ENCODE measurements around the gene MYH3.

Gene MYH3

DNA sequence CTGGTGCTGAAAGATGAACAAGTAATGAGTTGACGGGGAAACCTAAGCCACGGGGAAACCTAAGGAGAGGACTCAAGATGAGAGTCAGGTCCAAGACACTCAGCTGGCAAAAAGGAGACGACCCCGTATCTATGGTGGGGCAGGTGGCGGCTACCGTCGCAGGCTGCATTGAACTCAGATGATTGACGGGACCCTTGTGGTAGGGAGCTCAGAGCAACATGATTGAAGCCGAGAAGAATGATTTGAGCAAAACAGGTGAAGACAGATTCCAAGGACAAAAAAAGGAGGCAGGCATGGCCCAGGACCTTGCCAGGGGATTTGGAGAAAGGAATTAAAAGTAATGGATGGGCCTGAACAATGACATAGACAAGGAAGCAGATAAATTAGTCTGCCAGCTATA lies 7.5 kb upstream of the MYH3 start:
- ATAC-seq (replicated peaks) (no peak), DNase-seq (no peak)
- no peak overlapping the region for H3K27ac Mint-ChIP-seq
- peaks cover 22 to 30% of the 10 kb centered on the region in 2 donors for H3K36me3 Mint-ChIP-seq
- H3K27me3 Mint-ChIP-seq: no peaks in the 10 kb centered on the region
- H3K9me3 Mint-ChIP-seq: no peaks in the 10 kb centered on the region
- H3K4me1 Mint-ChIP-seq: no peaks in the 10 kb centered on the region
- no peak overlapping the region for H3K4me3 Mint-ChIP-seq

DNA sequence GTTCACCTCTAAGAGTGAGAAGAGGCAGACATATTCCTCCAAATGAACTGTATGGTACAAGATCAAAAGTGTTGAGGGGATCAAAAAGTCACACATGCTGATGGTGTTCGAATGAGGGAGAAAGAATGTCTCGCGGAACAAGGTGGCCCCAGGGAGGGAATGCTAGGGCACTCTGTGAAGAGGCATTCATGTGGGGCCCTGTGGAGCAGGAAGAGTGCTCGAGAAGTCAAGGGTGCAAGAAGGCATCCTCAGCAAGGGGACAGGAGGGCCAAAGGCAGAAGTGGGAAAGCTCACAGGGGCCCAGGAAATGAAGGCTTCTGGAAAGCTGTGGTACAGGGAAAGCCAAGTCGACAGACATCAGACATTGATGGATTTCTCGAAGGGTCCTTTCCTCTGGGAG lies 6.1 kb upstream of the MYH3 start:
- ATAC-seq (replicated peaks) (no peak), DNase-seq (no peak)
- Mint-ChIP-seq H3K27me3 (no peaks in the 10 kb centered on the region), H3K4me3 (no peak overlapping the region), H3K27ac (no peak overlapping the region), H3K9me3 (no peaks in the 10 kb centered on the region), H3K4me1 (no peaks in the 10 kb centered on the region), H3K36me3 (peaks cover 30 to 38% of the 10 kb centered on the region in 2 donors)

DNA sequence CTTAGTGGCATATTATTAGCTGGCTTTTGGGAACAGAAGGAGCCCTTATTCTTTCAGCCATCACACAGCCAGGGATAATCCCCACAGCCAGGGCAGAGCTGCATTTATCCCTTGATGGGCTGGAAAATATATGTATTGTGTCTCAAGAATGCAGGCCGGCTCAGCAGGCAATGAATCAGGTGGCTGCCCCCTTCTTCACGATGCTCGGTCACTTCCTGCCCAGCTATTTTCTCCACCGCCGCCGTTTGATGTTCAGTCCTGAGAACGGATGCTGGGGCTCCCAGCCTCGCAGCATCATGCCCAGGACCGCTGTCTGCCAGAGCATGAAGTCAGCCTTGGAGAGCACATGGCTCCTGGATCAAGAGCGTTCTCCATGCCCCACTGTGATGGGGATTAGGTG lies 4.3 kb upstream of the MYH3 start:
- no peaks in the 10 kb centered on the region for H3K4me1 Mint-ChIP-seq
- ATAC-seq (replicated peaks) (no peak), DNase-seq (no peak)
- no peak overlapping the region for H3K4me3 Mint-ChIP-seq
- H3K27ac Mint-ChIP-seq: no peak overlapping the region
- no peaks in the 10 kb centered on the region for H3K27me3 Mint-ChIP-seq
- H3K9me3 Mint-ChIP-seq: no peaks in the 10 kb centered on the region
- peaks cover 31 to 43% of the 10 kb centered on the region in 2 donors for H3K36me3 Mint-ChIP-seq

DNA sequence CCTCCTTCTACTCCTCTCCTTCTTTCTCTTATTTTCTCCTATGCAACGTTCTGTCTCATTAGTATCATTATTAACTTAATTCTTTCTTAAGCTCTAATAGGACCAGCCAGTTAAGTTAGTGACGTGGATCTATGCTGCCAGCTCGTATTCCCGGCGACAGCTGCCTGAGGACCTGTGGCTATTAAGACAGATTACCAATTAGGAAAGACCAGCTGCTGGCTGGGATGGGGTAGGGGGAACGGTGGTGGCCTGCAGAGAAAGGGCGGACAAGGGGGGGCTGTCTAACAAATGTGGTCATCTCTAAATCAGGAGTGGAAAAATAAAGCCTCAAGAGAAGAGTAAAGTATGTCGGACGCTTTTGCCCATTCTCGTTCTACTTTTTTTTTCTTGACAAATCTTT lies 770 bp upstream of the MYH3 start:
- Mint-ChIP-seq H3K27me3 (peaks cover 0 to 9% of the 10 kb centered on the region in 2 donors), H3K4me1 (peaks cover 4 to 9% of the 10 kb centered on the region in 2 donors), H3K4me3 (no peak overlapping the region), H3K9me3 (no peaks in the 10 kb centered on the region), H3K36me3 (peaks cover 19 to 32% of the 10 kb centered on the region in 2 donors), H3K27ac (no peak overlapping the region)
- ATAC-seq (replicated peaks) (no peak), DNase-seq (no peak)

DNA sequence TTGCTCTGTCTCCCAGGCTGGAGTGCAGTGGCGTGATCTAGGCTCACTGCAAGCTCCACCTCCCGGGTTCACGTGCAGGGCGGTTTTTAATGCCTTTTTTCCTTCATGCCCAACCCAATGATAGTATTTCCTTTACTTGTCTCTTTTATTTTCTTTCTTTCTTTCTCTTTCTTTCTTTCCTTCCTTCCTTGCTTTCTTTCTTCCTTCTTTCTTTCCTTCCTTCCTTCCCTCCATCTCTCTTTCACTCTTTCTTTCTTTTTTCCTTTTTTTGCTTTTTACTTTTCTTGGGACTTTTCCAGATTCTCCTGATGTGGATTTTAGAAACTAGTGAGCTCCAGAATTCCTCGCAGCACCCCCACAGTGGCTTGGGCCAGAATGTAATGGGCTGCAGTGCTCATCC lies 3.1 kb downstream of the MYH3 start:
- H3K36me3 Mint-ChIP-seq: peaks cover 10 to 30% of the 10 kb centered on the region in 2 donors
- peaks cover 9 to 12% of the 10 kb centered on the region in 2 donors for H3K4me1 Mint-ChIP-seq

DNA sequence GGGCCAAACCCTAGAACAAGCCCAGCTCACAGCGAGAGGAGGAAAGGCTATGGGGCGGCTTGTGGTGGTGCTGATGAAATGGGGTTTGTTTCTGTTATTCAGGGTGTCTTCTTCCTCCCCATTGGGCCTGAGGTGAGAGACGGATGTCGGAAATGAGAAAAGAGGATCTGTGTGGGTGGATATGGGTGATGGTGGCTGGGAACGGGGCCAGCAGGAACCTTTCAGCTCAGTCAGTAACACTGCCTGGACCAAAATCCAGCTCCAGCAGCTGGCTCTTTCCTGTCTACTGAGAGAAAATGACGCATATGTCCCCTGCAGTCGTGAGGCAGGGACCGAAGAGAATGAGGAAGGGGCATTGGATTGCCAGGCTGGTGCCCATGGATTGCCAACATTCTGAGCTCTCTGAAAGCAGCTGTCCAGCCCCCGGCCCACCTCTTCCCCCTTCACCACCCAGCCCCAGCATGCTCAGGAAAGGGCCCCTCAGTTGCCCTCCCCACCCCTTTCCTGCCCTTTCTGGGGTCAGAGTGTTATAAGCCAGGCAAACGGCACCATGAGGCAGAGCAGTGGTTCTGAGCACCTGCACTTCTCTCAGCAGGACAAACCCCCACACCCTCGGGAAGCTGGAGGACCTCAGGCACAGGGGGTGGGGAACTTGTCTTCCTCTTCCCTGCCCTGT lies 4.0 kb downstream of the MYH3 start:
- Mint-ChIP-seq H3K27ac (no peak overlapping the region), H3K27me3 (peaks cover 0 to 9% of the 10 kb centered on the region in 2 donors), H3K36me3 (peaks cover 9 to 30% of the 10 kb centered on the region in 2 donors), H3K9me3 (no peaks in the 10 kb centered on the region), H3K4me3 (no peak overlapping the region), H3K4me1 (peaks cover 9 to 12% of the 10 kb centered on the region in 2 donors)
- ATAC-seq (replicated peaks): peak; percentile 65 to 83
- DNase-seq: no peak

More for the DNA sequence above, 3.1 kb downstream of the MYH3 start:
- Mint-ChIP-seq H3K27ac (no peak overlapping the region), H3K9me3 (no peaks in the 10 kb centered on the region), H3K4me3 (no peak overlapping the region), H3K27me3 (peaks cover 0 to 9% of the 10 kb centered on the region in 2 donors)
- ATAC-seq (replicated peaks) (no peak), DNase-seq (no peak)

DNA sequence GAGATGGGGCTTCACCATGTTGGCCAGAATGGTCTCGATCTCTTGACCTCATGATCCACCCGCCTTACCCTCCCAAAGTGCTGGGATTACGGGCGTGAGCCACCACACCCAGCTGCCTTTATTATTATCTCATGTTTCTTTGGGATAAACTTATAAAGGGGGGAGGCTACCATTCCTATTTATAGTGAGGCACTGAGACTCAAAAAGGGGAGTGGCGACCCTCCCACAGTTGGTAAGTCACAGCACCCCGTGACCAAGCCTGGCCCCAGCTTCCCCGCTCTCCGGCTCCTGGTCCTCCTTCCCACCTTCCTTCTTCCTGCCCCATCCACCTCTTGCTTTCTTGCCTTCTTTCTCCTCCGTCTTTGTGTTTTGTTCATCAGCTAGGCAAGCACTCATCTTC lies 5.2 kb downstream of the MYH3 start:
- no peak overlapping the region for H3K4me3 Mint-ChIP-seq
- no peak overlapping the region for H3K27ac Mint-ChIP-seq
- peaks cover 0 to 9% of the 10 kb centered on the region in 2 donors for H3K27me3 Mint-ChIP-seq
- DNase-seq (no peak), ATAC-seq (replicated peaks) (no peak)
- peaks cover 7 to 34% of the 10 kb centered on the region in 2 donors for H3K36me3 Mint-ChIP-seq
- H3K4me1 Mint-ChIP-seq: peaks cover 9 to 12% of the 10 kb centered on the region in 2 donors
- no peaks in the 10 kb centered on the region for H3K9me3 Mint-ChIP-seq

DNA sequence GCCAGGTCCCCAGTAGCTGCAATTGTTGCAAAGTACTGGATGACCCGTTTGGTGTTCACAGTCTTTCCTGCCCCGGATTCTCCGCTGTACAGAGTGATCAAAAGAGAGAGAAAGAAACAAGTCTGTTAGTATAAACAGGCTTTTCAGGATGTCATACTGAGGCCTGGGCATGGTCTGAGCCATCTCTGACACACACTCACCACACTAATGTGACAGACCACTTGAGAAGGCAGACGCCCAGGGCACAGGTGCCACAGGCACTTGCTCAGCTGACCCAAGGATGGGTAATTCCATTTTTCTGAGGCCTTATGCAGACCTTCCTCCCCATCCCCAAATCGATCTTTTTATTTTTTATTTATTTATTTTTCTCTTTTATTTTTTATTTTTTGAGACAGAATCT lies 7.5 kb downstream of the MYH3 start:
- Mint-ChIP-seq H3K4me3 (no peak overlapping the region), H3K27me3 (peaks cover 0 to 9% of the 10 kb centered on the region in 2 donors), H3K9me3 (no peaks in the 10 kb centered on the region), H3K36me3 (peaks cover 6 to 29% of the 10 kb centered on the region in 2 donors), H3K4me1 (peaks cover 9 to 12% of the 10 kb centered on the region in 2 donors), H3K27ac (no peak overlapping the region)
- ATAC-seq (replicated peaks): no peak
- DNase-seq: no peak

DNA sequence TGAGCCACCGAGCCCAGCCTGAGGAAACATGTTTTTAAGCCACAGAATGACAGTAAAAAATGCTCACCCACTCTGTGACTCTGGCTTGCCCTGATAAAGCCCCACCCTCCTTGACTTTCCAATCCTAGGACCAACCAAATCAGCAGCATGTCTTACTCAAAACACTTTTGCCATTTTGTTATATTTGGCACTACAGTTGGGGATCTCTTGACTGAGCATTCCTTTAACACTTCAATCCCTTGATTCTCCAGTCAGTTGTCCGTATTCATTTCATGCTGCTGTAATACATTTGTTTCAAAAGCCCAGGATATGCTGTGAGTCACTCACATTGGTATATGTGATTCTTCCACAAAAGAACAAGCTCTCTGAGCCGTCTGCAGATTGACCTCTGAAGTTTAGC lies 8.2 kb downstream of the MYH3 start:
- H3K4me1 Mint-ChIP-seq: peaks cover 7 to 12% of the 10 kb centered on the region in 2 donors
- H3K27me3 Mint-ChIP-seq: peaks cover 0 to 6% of the 10 kb centered on the region in 2 donors
- DNase-seq (no peak), ATAC-seq (replicated peaks) (no peak)
- no peaks in the 10 kb centered on the region for H3K9me3 Mint-ChIP-seq
- no peak overlapping the region for H3K4me3 Mint-ChIP-seq
- peaks cover 10 to 36% of the 10 kb centered on the region in 2 donors for H3K36me3 Mint-ChIP-seq
- no peak overlapping the region for H3K27ac Mint-ChIP-seq

DNA sequence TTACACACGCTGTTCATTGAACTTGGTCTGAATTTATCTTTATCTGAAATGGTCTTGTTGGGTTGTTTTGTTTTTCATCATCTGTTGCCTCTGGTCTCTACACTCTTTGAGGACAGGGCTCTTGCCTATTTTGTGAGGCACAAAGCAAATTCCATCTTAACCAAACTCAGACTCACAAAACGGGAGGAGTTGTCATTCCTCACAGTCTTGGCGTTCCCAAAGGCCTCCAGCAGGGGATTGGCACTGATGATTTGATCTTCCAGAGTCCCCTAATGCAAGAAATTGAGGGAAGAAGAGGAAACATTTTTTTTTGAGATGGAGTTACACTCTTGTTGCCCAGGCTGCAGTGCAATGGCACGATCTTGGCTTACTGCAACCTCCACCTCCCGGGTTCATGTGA lies 8.7 kb downstream of the MYH3 start:
- peaks cover 13 to 37% of the 10 kb centered on the region in 2 donors for H3K36me3 Mint-ChIP-seq
- no peak overlapping the region for H3K27ac Mint-ChIP-seq
- no peak for ATAC-seq (replicated peaks)
- peaks cover 0 to 1% of the 10 kb centered on the region in 2 donors for H3K27me3 Mint-ChIP-seq
- no peak overlapping the region for H3K4me3 Mint-ChIP-seq
- no peak for DNase-seq
- peaks cover 7 to 8% of the 10 kb centered on the region in 2 donors for H3K4me1 Mint-ChIP-seq
- H3K9me3 Mint-ChIP-seq: no peaks in the 10 kb centered on the region

DNA sequence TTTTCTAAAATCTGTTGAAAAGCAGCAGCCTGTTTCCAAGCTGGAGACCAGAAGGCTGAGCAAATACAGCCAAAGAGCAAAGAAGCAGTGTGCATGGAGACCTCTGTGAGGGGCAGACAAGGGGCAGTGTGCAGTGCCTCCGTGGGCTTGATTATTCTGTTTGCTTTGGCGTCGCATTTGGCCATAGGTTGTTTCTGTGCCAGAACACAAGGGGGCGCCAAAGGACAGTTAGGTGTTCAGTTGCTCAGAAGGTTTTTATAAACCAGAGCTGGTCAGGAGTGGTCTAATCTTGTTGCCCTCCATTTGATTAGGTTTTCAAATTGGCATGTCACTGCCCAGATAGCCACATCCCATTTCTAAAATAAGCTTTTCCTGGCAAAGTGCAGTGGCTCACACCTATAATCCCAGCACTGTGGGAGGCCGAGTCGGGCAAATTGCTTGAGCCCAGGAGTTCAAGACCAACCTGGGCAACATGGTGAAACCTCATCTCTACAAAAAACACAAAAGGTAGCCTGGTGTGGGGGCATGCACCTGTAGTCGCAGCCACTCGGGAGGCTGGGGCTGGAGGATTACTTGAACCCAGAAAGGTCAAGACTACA lies 10.6 kb downstream of the MYH3 start:
- H3K4me3 Mint-ChIP-seq: no peak overlapping the region
- peak; percentile 39 for DNase-seq
- no peak overlapping the region for H3K27ac Mint-ChIP-seq
- peaks cover 19 to 40% of the 10 kb centered on the region in 2 donors for H3K36me3 Mint-ChIP-seq
- no peaks in the 10 kb centered on the region for H3K27me3 Mint-ChIP-seq
- ATAC-seq (replicated peaks): peak; percentile 65 to 68
- no peaks in the 10 kb centered on the region for H3K9me3 Mint-ChIP-seq
- no peaks in the 10 kb centered on the region for H3K4me1 Mint-ChIP-seq

DNA sequence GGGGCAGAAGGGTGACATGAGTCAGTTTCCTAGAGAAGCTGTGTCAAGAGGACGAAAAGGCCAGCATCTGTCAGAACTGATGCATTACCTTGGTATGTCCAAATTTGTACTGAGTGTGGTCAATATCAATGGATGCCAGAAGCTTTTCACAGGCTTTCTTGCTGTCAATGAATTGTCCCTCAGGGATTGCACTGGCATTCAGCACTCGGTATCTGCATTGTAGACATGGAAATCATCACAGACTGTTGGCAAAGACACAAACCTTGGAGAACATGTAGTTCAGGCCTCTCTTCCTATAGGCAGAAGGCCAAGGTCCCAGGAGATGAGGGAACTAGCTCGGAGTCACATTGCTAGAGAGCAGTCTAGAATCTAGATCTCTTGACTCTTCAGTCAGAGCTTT lies 16.6 kb downstream of the MYH3 start:
- ATAC-seq (replicated peaks): no peak

DNA sequence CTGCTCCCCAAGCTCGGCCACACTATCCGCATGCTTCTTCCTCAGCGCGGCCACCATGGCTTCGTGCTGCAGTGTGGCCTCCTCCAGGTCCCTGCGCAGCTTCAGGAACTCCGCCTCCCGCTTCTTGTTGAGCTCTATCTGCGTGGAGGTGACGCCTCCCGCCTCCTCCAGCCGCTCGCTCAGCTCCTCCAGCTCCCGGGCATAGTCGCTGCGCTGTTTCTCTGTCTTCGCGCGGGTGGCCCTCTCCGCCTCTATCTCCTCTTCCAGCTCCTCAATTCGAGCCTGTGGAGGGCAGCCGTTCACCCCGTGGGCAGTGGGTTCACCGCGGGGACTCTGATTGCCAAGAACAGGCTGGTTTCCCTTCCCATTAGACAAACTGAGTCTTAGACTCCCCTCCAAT lies 19.0 kb downstream of the MYH3 start:
- Mint-ChIP-seq H3K27me3 (no peaks in the 10 kb centered on the region), H3K36me3 (peaks cover 51 to 64% of the 10 kb centered on the region in 2 donors)

More for the DNA sequence above, 16.6 kb downstream of the MYH3 start:
- Mint-ChIP-seq H3K9me3 (no peaks in the 10 kb centered on the region), H3K36me3 (peaks cover 50 to 60% of the 10 kb centered on the region in 2 donors), H3K4me1 (peaks cover 3 to 5% of the 10 kb centered on the region in 2 donors), H3K4me3 (no peak overlapping the region), H3K27ac (no peak overlapping the region), H3K27me3 (no peaks in the 10 kb centered on the region)
- DNase-seq: no peak

DNA sequence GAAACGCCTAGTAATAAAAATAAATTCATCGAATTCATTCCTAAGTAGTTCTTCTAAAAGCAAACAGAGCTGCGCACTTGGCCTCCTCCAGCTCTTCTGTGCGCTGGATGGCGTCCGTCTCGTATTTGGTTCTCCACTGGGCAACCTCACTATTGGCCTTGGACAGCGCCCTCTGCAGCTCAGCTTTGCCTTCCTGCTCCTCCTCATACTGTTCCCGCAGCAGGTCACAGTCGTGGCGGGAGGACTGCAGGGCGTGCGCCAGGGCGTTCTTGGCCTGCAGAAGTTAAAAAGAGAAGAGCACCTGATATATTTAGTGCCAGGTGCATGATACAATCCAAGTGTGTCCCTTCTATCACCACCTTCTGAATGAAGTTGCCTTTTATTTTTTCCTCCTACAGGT lies 21.8 kb downstream of the MYH3 start:
- DNase-seq (no peak), ATAC-seq (replicated peaks) (no peak)
- Mint-ChIP-seq H3K27ac (no peak overlapping the region), H3K9me3 (no peaks in the 10 kb centered on the region), H3K4me3 (no peak overlapping the region), H3K36me3 (peaks cover 49 to 63% of the 10 kb centered on the region in 2 donors), H3K4me1 (peaks cover 19 to 26% of the 10 kb centered on the region in 2 donors), H3K27me3 (no peaks in the 10 kb centered on the region)

More for the DNA sequence above, 19.0 kb downstream of the MYH3 start:
- no peak for ATAC-seq (replicated peaks)
- Mint-ChIP-seq H3K4me3 (no peak overlapping the region), H3K9me3 (no peaks in the 10 kb centered on the region), H3K4me1 (peaks cover 14 to 26% of the 10 kb centered on the region in 2 donors), H3K27ac (no peak overlapping the region)
- DNase-seq: no peak
